Muscle of leg (tissue), 11 donors: ENCODE measurements around the gene RASAL1. TPM values are rescaled to one million over a fixed set of nuclear protein-coding genes. Genes with fewer than 3 reads are reported as not detected.

Source experiments
- DNase-seq: peaks from one replicate; pipeline ENCODE4 v3.0.0; 2013
- H3K27ac ChIP-seq: one replicate; pipeline ENCODE4 v1.5.1; 2013; ENCODE audit warnings: mild to moderate bottlenecking, low read length, control low read depth
- H3K27me3 ChIP-seq: one replicate; pipeline ENCODE4 v1.6.1; 2013; ENCODE audit warnings: low read length; ENCODE audit not compliant: control insufficient read depth, insufficient read depth
- H3K36me3 ChIP-seq: one replicate; pipeline ENCODE4 v1.6.1; 2013; ENCODE audit warnings: low read length; ENCODE audit not compliant: control insufficient read depth, insufficient read depth
- H3K4me1 ChIP-seq: one replicate; pipeline ENCODE4 v1.6.1; 2013; ENCODE audit warnings: low read length; ENCODE audit not compliant: control insufficient read depth, insufficient read depth
- H3K4me3 ChIP-seq: one replicate; pipeline ENCODE4 v1.5.1; 2013; ENCODE audit warnings: low read length, control low read depth
- H3K9me3 ChIP-seq: replicated peaks from 2 replicates; pipeline ENCODE4 v1.6.1; 2013; ENCODE audit warnings: low read depth, low read length; ENCODE audit not compliant: control insufficient read depth
- WGBS: methylation state at CpG from one replicate; pipeline ENCODE4 v1.1.5; 2013; ENCODE audit warnings: missing lambda C conversion rate; ENCODE audit not compliant: insufficient coverage; 5-methylcytosine and 5-hydroxymethylcytosine counted together
- polyA plus RNA-seq, 8 donors: library from polyadenylated mRNA; unstranded; fragments of 120-200 nt; gene quantifications; one replicate each; pipeline versions ENCODE4 v1.2.1 to v1.2.3, GENCODE V29; 2013; ENCODE audit warnings: inconsistent platforms in 1 of 8, low replicate concordance in 1 of 8; ENCODE audit not compliant: insufficient read length in 8 of 8, insufficient read depth in 1 of 8
- total RNA-seq: library from RNA; stranded (reverse); fragments of 120-200 nt; gene quantifications from one replicate; pipeline ENCODE4 v1.2.4, GENCODE V29; 2013

Gene RASAL1
- total and polyA plus RNA-seq, 9 donors, result 0.04 to 0.17 (median 0.05) TPM; not detected in 2

DNA sequence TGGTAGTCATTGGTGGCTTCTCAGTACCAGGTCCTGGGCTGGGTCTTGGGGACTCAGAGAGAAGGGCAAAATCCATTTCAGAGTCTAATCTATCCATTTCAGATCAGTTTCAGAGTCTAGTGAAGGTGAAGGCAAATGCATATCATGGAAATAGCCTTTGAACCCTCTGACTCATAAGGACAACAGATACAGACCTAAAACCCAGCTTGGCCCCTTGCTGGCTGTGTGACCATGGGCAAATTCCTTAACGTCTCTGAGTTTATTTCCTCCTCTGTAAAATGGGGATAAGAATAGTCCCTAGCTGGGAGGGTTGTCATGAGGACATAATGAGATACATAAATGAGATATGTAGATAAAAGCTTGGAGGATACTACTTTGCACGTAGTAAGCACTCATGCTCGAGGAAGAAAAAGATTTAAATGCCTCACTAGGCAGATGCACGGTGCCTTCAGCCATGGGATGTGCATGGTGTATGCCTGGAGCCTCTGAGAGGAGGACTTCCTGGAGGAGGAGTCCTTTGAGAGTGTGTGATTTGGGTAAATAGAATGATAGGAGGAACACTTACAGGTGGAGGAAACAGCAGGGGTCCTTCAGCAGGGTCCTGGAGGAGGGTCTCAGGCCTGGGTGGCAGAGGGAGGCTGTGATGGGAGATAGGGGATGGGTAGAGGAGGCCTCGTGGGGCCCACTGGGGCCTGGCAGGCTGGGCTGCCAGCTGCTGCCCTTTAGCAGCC, 71.0 kb downstream of the RASAL1 start:
- Histone ChIP-seq H3K27me3 (peaks cover 28% of the 10 kb centered on the region), H3K9me3 (no peaks in the 10 kb centered on the region)
- WGBS, result 47% methylated on average over 4 of the region's 5 CpGs

DNA sequence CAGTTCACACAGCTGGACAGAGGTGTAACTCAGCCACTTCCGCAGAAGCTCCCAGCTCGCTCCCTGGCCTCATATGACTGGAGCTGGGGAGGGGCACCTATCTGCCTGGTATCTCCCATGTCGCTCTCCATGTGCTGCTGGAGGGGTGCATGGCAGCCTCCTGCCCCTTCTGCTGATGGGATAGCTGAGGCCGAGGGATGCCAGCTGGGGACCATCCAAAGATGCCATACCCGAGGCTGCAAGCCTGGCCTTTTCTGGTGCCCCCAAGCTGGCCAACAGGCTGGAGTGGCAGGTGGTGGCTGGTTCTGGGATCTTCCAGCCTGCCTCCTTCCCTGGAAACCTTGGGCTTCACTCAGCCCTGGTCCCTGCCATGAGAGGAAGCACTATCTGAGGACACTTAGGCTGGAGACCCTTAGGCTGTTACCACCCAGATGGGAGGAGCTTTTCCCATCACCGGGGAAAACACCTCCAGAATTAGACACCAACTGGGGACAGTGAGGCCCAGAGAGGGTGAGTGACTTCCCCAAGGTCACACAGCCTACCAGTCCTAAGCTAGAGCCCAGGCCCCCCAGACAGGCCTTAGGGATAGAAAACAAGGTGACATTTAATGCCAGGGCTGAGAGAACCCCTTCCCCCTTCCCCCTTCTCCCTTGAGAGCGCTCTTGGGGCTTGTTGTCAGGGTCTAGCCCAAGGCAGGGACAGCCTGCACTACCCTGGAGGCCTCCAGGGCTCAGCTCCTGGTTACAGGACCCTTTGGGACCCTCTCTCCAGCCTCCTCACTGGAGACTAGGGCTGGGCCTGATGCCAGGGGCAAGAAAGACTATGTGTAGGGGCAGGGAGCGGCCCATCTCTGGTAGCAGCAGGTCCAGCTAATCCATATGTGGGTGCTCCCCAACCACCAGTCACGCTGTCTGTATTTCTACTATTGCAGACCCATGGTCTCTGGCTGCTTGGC, 71.9 kb downstream of the RASAL1 start:
- WGBS, result 85% methylated on average over 9 of the region's 9 CpGs
- Histone ChIP-seq H3K4me3 (no peak overlapping the region), H3K27me3 (peaks cover 32% of the 10 kb centered on the region), H3K9me3 (no peaks in the 10 kb centered on the region), H3K4me1 (no peaks in the 10 kb centered on the region), H3K36me3 (no peaks in the 10 kb centered on the region), H3K27ac (no peak overlapping the region)
- DNase-seq, result no peak

More for the DNA sequence above, 71.0 kb downstream of the RASAL1 start:
- Histone ChIP-seq H3K36me3 (no peaks in the 10 kb centered on the region), H3K27ac (no peak overlapping the region), H3K4me3 (no peak overlapping the region), H3K4me1 (no peaks in the 10 kb centered on the region)
- DNase-seq, result no peak

DNA sequence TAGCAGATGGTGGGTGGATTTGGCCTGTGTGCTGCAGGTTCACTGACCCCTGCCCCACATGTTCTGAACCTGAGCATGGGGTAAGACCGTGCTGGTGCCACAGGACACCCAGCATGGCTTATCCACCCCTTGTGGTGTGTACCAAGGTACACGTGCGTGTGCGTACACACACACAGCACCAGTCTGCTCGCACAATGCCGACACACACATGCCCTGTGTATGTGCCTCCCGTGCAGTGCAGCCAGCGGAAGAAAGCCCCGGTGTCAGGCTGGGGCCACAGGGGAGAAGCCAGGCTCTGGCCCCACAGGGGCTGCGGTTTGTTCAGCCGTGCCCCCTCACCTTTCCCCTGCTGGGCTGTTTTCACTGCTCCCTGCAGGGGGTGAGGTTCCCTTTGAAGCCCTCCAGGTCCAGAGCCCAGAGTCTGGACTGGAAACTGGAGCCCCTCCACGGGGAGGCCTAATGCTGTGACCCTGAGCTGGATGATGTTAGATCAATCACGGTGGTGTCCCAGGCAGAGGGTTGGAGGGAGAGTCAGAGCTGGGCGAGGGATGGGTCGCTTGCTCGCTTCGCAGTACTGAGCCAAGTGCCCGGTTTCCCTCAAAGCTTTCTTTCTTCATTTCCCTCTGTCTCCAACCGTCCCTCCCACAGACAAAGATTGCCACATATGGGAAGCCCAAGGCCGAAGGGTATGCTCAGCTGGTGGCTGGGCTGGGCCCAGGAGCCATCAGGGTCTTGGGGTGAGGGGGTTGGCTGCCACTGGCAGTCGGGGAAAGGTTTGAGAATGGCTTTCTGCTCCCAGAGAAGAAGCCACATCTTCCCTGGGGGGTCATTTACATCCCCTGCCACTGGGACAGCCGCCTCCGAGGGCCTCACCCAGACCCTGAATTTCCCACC, 72.8 kb downstream of the RASAL1 start:
- peaks cover 38% of the 10 kb centered on the region for H3K27me3 ChIP-seq
- 53% methylated on average over 12 of the region's 23 CpGs for WGBS
- no peaks in the 10 kb centered on the region for H3K9me3 ChIP-seq

GRCh38 chr12:113061061-113061694, 74.4 kb downstream of the RASAL1 start:
- WGBS, result 59% methylated on average over 6 of the region's 10 CpGs
- Histone ChIP-seq H3K36me3 (no peaks in the 10 kb centered on the region), H3K27ac (no peak overlapping the region), H3K27me3 (peaks cover 52% of the 10 kb centered on the region), H3K4me1 (no peaks in the 10 kb centered on the region), H3K4me3 (no peak overlapping the region), H3K9me3 (no peaks in the 10 kb centered on the region)
- DNase-seq, result no peak

More for the DNA sequence above, 72.8 kb downstream of the RASAL1 start:
- H3K27ac ChIP-seq, result no peak overlapping the region
- H3K36me3 ChIP-seq, result no peaks in the 10 kb centered on the region
- DNase-seq, result no peak
- H3K4me3 ChIP-seq, result no peak overlapping the region
- H3K4me1 ChIP-seq, result no peaks in the 10 kb centered on the region

- Histone ChIP-seq H3K9me3 (no peaks in the 10 kb centered on the region), H3K4me3 (no peak overlapping the region), H3K4me1 (peaks cover under 1% of the 10 kb centered on the region), H3K27me3 (peaks cover 59% of the 10 kb centered on the region), H3K36me3 (no peaks in the 10 kb centered on the region), H3K27ac (no peak overlapping the region)
- WGBS, result 81% methylated on average over 3 of the region's 7 CpGs
- DNase-seq, result no peak
Measured at GRCh38 chr12:113060336-113060960, 75.1 kb downstream of the RASAL1 start.

DNA sequence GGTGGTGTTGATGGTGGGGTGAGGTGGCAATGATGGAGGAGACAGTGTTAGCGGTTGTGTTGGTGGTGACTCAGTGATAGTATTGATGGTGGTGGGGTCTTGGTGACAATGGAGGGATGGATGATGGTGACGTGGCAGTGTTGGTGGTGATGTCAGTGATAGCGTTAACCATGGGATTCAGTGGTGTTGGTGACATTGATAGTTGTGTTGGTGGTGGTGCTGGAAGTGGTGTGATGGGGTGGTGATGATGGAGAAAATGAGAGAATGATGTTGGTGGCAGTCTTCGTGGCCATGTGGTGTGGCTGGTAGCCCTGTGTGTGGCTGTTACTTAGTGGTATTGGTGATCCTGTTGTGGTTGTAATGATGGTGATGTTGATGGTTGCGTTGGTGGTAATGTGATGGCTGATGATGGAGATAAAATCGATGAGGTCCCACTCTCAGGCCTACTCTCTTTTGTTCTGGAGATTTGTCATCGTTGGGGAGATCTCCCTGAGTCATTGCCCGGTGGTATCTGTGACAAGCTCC, 76.4 kb downstream of the RASAL1 start:
- Histone ChIP-seq H3K4me3 (no peak overlapping the region), H3K27ac (no peak overlapping the region), H3K36me3 (no peaks in the 10 kb centered on the region), H3K27me3 (peaks cover 62% of the 10 kb centered on the region), H3K4me1 (peaks cover 3% of the 10 kb centered on the region), H3K9me3 (no peaks in the 10 kb centered on the region)
- WGBS, result 87% methylated on average over 7 of the region's 8 CpGs
- DNase-seq, result no peak

DNA sequence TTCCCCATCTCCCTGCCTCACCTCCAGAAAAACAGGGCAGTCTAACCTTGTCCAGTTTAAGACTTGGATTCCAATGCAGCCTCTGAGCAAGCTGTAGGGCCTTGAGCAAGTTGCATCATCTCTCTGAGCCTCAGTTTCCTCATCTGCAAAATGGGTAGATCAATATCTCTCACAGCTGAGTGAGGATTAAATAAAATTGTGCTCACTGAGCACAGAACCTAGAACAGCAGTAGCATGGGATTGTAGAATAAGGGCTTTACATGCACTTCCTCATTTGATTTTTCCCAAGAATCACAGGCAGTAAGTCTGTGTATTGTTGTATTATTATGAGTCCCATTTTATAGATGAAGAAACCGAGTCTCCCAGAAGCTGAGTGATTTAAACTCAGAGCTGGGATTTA, 77.0 kb downstream of the RASAL1 start:
- H3K4me1 ChIP-seq, result peaks cover 3% of the 10 kb centered on the region
- H3K36me3 ChIP-seq, result no peaks in the 10 kb centered on the region
- DNase-seq, result no peak
- no peak overlapping the region for H3K27ac ChIP-seq
- no peak overlapping the region for H3K4me3 ChIP-seq
- peaks cover 62% of the 10 kb centered on the region for H3K27me3 ChIP-seq
- WGBS, result 67% methylated on average over 1 of the region's 1 CpG
- H3K9me3 ChIP-seq, result no peaks in the 10 kb centered on the region

DNA sequence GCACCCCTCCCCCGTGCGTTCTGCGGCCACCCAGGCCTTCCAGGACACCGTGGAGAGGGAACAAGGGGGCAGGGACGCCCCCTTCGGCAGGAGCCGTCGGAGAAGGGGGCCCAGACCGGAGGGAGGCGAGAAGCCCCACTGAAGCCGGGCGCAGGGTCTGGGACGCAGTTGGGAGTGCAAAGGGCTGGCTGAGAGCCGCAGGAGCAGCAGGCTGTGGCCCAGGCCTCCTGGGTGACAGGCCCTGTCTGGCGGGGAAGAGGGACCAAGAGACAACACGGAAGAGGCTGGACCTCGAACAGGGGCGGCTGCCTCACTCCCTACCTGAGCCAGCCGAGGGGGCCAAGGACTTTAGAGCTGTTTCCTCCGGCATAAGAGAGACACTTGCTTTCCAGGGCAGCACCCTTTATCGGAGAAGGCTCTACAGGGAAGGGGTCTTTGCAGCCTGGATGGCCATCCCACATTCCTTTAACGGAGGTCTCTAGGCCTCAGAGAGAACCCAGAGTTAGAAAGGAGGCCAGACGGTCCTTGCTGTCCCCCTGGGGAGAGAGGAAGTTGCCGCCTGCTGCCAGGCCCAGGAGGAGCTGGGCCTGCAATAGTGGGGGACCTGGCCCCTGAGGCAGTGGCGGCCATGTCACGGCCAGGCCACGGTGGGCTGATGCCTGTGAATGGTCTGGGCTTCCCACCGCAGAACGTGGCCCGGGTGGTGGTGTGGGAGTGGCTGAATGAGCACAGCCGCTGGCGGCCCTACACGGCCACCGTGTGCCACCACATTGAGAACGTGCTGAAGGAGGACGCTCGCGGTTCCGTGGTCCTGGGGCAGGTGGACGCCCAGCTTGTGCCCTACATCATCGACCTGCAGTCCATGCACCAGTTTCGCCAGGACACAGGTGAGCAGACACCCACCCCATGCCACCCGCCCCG, 77.7 kb downstream of the RASAL1 start:
- Histone ChIP-seq H3K9me3 (no peaks in the 10 kb centered on the region), H3K27ac (no peak overlapping the region), H3K4me3 (no peak overlapping the region), H3K36me3 (no peaks in the 10 kb centered on the region), H3K27me3 (peaks cover 61% of the 10 kb centered on the region), H3K4me1 (peaks cover 3% of the 10 kb centered on the region)
- DNase-seq, result no peak
- WGBS, result 52% methylated on average over 42 of the region's 44 CpGs
